GM13976 (cell line): ENCODE measurements around the gene PCDHGB3.
"Not testable (repeated sequence)": the region's sequence is repeated elsewhere in the genome, so short reads cannot be mapped to it uniquely, and the experiment has no call there.

Experiments
- DNase-seq: peaks from one replicate; pipeline ENCODE4 v3.0.0; 2012; ENCODE audit warnings: low spot score
- in situ Hi-C: fragments of 300-500 bp; cut with MboI; formaldehyde crosslinking; loops from one replicate; pipeline ENCODE4 v1.12.0; 2022; ENCODE audit warnings: low sequenced_read_pairs, mixed read lengths, inconsistent platforms; ENCODE audit not compliant: unreplicated experiment
- TF ChIP-seq, protein P1 (sequence below): IDR thresholded peaks from 2 replicates; pipeline ENCODE4 v1.5.1; 2012; ENCODE audit warnings: borderline replicate concordance, mild to moderate bottlenecking; ENCODE audit not compliant: insufficient read depth; ENCODE audit errors: extremely low read depth, missing control alignments, control extremely low read depth

PCDHGB3 gene

DNA sequence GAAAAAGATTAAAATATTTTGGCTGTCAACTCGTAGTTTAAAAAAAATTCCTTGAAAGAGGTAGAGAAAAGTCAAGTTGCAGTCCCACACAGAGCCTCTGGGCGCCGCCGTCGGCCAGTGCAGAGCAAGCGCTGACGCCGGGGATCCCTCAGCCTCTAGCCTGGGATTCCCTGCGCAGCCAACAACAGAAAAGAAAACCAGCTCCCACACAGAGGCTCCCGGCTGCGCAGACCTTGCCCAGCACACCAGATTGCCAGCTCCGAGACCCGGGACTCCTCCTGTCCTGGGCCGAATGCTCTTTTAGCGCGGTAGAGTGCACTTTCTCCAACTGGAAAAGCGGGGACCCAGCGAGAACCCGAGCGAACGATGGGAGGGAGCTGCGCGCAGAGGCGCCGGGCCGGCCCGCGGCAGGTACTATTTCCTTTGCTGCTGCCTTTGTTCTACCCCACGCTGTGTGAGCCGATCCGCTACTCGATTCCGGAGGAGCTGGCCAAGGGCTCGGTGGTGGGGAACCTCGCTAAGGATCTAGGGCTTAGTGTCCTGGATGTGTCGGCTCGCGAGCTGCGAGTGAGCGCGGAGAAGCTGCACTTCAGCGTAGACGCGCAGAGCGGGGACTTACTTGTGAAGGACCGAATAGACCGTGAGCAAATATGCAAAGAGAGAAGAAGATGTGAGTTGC lies 47.6 kb downstream of the PCDHGB3 start, which contains the start of gene PCDHGB7:
TSS of gene PCDHGB7 (plus strand) at position 184 of the 679 bp plus-strand sequence. CDS start at position 367, 183 bp downstream.
- TF ChIP-seq, protein P1, sequence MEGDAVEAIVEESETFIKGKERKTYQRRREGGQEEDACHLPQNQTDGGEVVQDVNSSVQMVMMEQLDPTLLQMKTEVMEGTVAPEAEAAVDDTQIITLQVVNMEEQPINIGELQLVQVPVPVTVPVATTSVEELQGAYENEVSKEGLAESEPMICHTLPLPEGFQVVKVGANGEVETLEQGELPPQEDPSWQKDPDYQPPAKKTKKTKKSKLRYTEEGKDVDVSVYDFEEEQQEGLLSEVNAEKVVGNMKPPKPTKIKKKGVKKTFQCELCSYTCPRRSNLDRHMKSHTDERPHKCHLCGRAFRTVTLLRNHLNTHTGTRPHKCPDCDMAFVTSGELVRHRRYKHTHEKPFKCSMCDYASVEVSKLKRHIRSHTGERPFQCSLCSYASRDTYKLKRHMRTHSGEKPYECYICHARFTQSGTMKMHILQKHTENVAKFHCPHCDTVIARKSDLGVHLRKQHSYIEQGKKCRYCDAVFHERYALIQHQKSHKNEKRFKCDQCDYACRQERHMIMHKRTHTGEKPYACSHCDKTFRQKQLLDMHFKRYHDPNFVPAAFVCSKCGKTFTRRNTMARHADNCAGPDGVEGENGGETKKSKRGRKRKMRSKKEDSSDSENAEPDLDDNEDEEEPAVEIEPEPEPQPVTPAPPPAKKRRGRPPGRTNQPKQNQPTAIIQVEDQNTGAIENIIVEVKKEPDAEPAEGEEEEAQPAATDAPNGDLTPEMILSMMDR: peak; percentile 52
- in situ Hi-C loops: not testable (repeated sequence)
- DNase-seq: peak; percentile 82

DNA sequence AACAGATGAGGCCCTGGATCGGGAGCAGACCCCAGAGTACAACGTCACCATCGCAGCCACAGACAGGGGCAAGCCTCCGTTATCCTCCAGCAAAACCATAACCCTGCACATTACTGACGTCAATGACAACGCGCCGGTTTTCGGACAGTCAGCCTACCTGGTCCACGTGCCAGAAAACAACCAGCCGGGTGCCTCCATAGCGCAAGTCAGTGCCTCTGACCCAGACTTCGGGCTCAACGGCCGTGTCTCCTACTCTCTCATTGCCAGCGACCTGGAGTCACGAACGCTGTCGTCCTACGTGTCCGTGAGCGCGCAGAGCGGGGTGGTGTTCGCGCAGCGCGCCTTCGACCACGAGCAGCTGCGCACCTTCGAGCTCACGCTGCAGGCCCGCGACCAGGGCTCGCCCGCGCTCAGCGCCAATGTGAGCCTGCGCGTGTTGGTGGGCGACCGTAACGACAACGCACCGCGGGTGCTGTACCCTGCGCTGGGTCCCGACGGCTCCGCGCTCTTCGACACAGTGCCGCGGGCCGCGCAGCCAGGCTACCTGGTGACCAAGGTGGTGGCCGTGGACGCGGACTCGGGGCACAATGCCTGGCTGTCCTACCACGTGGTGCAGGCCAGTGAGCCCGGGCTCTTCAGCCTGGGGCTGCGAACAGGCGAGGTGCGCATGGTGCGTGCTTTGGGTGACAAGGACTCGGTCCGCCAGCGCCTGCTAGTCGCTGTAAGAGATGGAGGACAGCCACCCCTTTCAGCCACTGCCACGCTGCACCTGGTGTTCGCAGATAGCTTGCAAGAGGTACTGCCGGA lies 49.2 kb downstream of the PCDHGB3 start:
- in situ Hi-C loops: no loop called here
- TF ChIP-seq, protein P1: no peak
- no peak for DNase-seq

DNA sequence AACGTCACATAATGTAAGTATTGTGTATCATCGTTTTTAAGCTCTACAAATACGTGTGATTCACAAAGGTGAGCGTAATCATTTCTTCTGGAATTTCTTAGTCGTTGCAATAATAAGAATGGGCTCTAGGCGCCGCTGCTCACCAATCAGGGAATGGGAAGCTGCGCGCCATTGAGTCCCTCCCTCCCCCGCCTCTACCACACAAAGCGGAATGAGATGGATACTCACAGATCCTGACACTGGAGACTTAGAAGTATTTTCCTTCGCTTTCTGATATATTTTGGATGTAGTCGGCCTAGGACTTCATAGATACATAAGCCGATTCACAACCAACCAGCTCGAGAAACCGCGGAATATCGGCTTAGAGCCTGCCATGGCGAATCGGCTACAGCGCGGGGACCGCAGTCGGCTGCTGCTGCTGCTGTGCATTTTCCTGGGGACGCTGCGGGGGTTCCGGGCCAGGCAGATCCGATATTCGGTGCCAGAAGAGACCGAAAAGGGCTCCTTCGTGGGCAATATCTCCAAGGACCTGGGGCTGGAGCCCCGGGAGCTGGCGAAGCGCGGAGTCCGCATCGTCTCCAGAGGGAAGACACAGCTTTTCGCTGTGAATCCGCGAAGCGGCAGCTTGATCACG lies 50.9 kb downstream of the PCDHGB3 start, which contains the start of gene PCDHGA11:
TSS of gene PCDHGA11 (plus strand) at position 197 of the 634 bp plus-strand sequence. CDS start at position 374, 177 bp downstream.
- in situ Hi-C loops: loop anchor here (5.0 kb wide), 1 partner anchor 136 kb away; no protein-coding TSS in a partner anchor
- peak; percentile 76 for DNase-seq
- TF ChIP-seq, protein P1: peak; percentile 71

- TF ChIP-seq, protein P1: no peak
- in situ Hi-C loops: loop anchor here (5.0 kb wide), 1 partner anchor 136 kb away; no protein-coding TSS in a partner anchor
- DNase-seq: no peak
Observed at GRCh38 chr5:141421489-141421855, 51.4 kb downstream of the PCDHGB3 start.
